Calu3 (cell line): Measurements from ENCODE around the gene KCNT1. TPM values are rescaled to one million over a fixed set of nuclear protein-coding genes. Genes with fewer than 3 reads are reported as not detected.

ENCODE experiments used
- BruUV-seq: library from RNA; stranded (reverse); fragments of 400-500 nt; replicated peaks from 2 replicates; lab custom pipeline; 2021; lab: Mats Ljungman, UMichigan
- CTCF ChIA-PET: fragments of 300-600 bp; sonication (Branson Sonifier 250); formaldehyde crosslinking; loops from one replicate; lab custom pipeline; 2022; ENCODE audit warnings: antibody characterized with exemption; lab: Charles Lee
- DNase-seq: peaks from one replicate; pipeline ENCODE4 v3.0.0; 2022
- H3K27ac Mint-ChIP-seq: one replicate; pipeline ENCODE4 v1.8.0; 2022; ENCODE audit warnings: mixed read lengths; ENCODE audit not compliant: unreplicated experiment
- H3K27me3 Mint-ChIP-seq: one replicate; pipeline ENCODE4 v1.8.0; 2022; ENCODE audit warnings: mixed read lengths; ENCODE audit not compliant: unreplicated experiment
- H3K36me3 Mint-ChIP-seq: one replicate; pipeline ENCODE4 v1.8.0; 2022; ENCODE audit warnings: mild to moderate bottlenecking, moderate library complexity, mixed read lengths; ENCODE audit not compliant: insufficient read depth, unreplicated experiment
- H3K4me1 Mint-ChIP-seq: one replicate; pipeline ENCODE4 v1.8.0; 2022; ENCODE audit warnings: mild to moderate bottlenecking, low read depth, mixed read lengths; ENCODE audit not compliant: unreplicated experiment
- H3K4me3 Mint-ChIP-seq: one replicate; pipeline ENCODE4 v1.8.0; 2022; ENCODE audit warnings: mild to moderate bottlenecking, low read depth, moderate library complexity, mixed read lengths; ENCODE audit not compliant: unreplicated experiment
- H3K9me3 Mint-ChIP-seq: one replicate; pipeline ENCODE4 v1.8.0; 2022; ENCODE audit warnings: low read depth, mixed read lengths; ENCODE audit not compliant: unreplicated experiment
- CTCF ChIP-seq: fragments of 200-600 bp; IDR thresholded peaks from one replicate; pipeline ENCODE4 v1.8.0; 2022; ENCODE audit warnings: antibody characterized with exemption; ENCODE audit not compliant: unreplicated experiment
- intact Hi-C: fragments of 100-400 bp; cut with micrococcal nuclease; formaldehyde crosslinking; loops from one replicate; pipeline ENCODE4 v1.10.0; 2022; ENCODE audit not compliant: unreplicated experiment
- total RNA-seq: library from RNA; stranded (reverse); gene quantifications from 2 replicates; pipeline ENCODE4 v1.2.3, GENCODE V29; 2022

KCNT1 gene
- total RNA-seq, 1 experiment from 2014 or later = not detected

GRCh38 chr9:135826188-135826545 lies 124.2 kb downstream of the KCNT1 start:
- BruUV-seq = no TSS peak
- intact Hi-C loops = no loop called here
- no peak overlapping the region for H3K4me3 Mint-ChIP-seq
- H3K36me3 Mint-ChIP-seq = peaks cover 21% of the 10 kb centered on the region
- H3K9me3 Mint-ChIP-seq = no peaks in the 10 kb centered on the region
- H3K4me1 Mint-ChIP-seq = no peaks in the 10 kb centered on the region
- CTCF ChIA-PET = no interaction called here
- DNase-seq = no peak
- H3K27me3 Mint-ChIP-seq = no peaks in the 10 kb centered on the region
- H3K27ac Mint-ChIP-seq = no peak overlapping the region
- no peak for TF ChIP-seq CTCF

GRCh38 chr9:135827301-135827700 lies 125.3 kb downstream of the KCNT1 start:
- H3K4me1 Mint-ChIP-seq = no peaks in the 10 kb centered on the region
- no TSS peak for BruUV-seq
- CTCF ChIA-PET = no interaction called here
- no peak for DNase-seq
- H3K36me3 Mint-ChIP-seq = peaks cover 14% of the 10 kb centered on the region
- no peak overlapping the region for H3K4me3 Mint-ChIP-seq
- TF ChIP-seq CTCF = no peak
- intact Hi-C loops = no loop called here
- no peaks in the 10 kb centered on the region for H3K27me3 Mint-ChIP-seq
- H3K9me3 Mint-ChIP-seq = no peaks in the 10 kb centered on the region
- no peak overlapping the region for H3K27ac Mint-ChIP-seq

- CTCF ChIA-PET = no interaction called here
- TF ChIP-seq CTCF = no peak
- H3K36me3 Mint-ChIP-seq = peaks cover 8% of the 10 kb centered on the region
- intact Hi-C loops = no loop called here
- no peak overlapping the region for H3K4me3 Mint-ChIP-seq
- no peak overlapping the region for H3K27ac Mint-ChIP-seq
- no peak for DNase-seq
- H3K9me3 Mint-ChIP-seq = no peaks in the 10 kb centered on the region
- no peaks in the 10 kb centered on the region for H3K4me1 Mint-ChIP-seq
- BruUV-seq = no TSS peak
- no peaks in the 10 kb centered on the region for H3K27me3 Mint-ChIP-seq
These were observed 126.0 kb downstream of the KCNT1 start for GRCh38 chr9:135827866-135828580.

GRCh38 chr9:135828656-135829055 lies 126.7 kb downstream of the KCNT1 start:
- no peak for DNase-seq
- no peaks in the 10 kb centered on the region for H3K4me1 Mint-ChIP-seq
- intact Hi-C loops = no loop called here
- CTCF ChIA-PET = no interaction called here
- peaks cover 8% of the 10 kb centered on the region for H3K36me3 Mint-ChIP-seq
- no TSS peak for BruUV-seq
- H3K9me3 Mint-ChIP-seq = no peaks in the 10 kb centered on the region
- no peak for TF ChIP-seq CTCF
- H3K27me3 Mint-ChIP-seq = no peaks in the 10 kb centered on the region
- no peak overlapping the region for H3K4me3 Mint-ChIP-seq
- H3K27ac Mint-ChIP-seq = no peak overlapping the region
